Neural crest cell (in vitro differentiated cells): Measurements from ENCODE around the gene FAM217A. TPM values are rescaled to one million over a fixed set of nuclear protein-coding genes. Genes with fewer than 3 reads are reported as not detected.

ENCODE experiments used
- DNase-seq: peaks from one replicate; pipeline ENCODE4 v3.0.0; 2021; ENCODE audit warnings: low read depth, mixed read lengths, low spot score
- H3K27ac Mint-ChIP-seq: one replicate; pipeline ENCODE4 v1.8.0; 2021; ENCODE audit warnings: mild to moderate bottlenecking, mixed read lengths; ENCODE audit not compliant: unreplicated experiment
- H3K27me3 Mint-ChIP-seq: 2 replicates; pipeline ENCODE4 v1.8.0; 2021; ENCODE audit warnings: low read depth, mild to moderate bottlenecking, mixed read lengths
- H3K36me3 Mint-ChIP-seq: 2 replicates; pipeline ENCODE4 v1.8.0; 2021; ENCODE audit warnings: low read depth, mild to moderate bottlenecking, mixed read lengths
- H3K4me1 Mint-ChIP-seq: 2 replicates; pipeline ENCODE4 v1.8.0; 2021; ENCODE audit warnings: mixed read lengths
- H3K4me3 Mint-ChIP-seq: one replicate; pipeline ENCODE4 v1.8.0; 2021; ENCODE audit warnings: mild to moderate bottlenecking, mixed read lengths
- H3K9me3 Mint-ChIP-seq: 2 replicates; pipeline ENCODE4 v1.8.0; 2021; ENCODE audit warnings: mixed read lengths
- total RNA-seq: library from RNA; stranded (reverse); gene quantifications from 2 replicates; pipeline ENCODE4 v1.2.1, GENCODE V29; 2021
- TF ChIP-seq, protein P1 (sequence below): fragments of 200-600 bp; sonication (generic); conservative IDR thresholded peaks from 2 replicates; pipeline ENCODE4 v1.5.0; 2021; ENCODE audit warnings: antibody characterized with exemption, mild to moderate bottlenecking

The FAM217A gene
- total RNA-seq, 1 donor from 2014 or later, result not detected

DNA sequence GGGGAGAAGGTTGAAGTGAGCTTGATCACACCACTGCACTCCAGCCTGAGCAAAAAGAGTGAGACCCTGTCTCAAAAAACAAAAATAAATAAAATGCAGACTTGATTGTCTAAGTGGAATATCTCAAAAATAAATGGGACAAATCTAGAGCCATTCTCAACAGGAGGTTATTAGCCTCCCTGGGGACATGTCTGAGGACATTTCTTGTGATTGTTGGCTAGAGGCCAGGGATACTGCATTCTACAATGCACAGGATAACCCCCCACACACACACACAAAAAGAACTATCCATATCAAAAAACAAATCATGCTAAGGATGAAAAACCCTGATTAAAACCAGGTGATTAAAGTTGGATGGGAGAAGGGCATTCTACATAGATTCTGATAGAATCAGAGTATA, 37.5 kb downstream of the FAM217A start:
- H3K4me1 Mint-ChIP-seq, result peaks cover 4% of the 10 kb centered on the region
- no peak for DNase-seq
- TF ChIP-seq, protein P1, sequence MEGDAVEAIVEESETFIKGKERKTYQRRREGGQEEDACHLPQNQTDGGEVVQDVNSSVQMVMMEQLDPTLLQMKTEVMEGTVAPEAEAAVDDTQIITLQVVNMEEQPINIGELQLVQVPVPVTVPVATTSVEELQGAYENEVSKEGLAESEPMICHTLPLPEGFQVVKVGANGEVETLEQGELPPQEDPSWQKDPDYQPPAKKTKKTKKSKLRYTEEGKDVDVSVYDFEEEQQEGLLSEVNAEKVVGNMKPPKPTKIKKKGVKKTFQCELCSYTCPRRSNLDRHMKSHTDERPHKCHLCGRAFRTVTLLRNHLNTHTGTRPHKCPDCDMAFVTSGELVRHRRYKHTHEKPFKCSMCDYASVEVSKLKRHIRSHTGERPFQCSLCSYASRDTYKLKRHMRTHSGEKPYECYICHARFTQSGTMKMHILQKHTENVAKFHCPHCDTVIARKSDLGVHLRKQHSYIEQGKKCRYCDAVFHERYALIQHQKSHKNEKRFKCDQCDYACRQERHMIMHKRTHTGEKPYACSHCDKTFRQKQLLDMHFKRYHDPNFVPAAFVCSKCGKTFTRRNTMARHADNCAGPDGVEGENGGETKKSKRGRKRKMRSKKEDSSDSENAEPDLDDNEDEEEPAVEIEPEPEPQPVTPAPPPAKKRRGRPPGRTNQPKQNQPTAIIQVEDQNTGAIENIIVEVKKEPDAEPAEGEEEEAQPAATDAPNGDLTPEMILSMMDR, result no peak
- H3K9me3 Mint-ChIP-seq, result no peaks in the 10 kb centered on the region
- H3K27me3 Mint-ChIP-seq, result no peaks in the 10 kb centered on the region
- H3K36me3 Mint-ChIP-seq, result peaks cover 14% of the 10 kb centered on the region
- peak overlapping the region; percentile 32 for H3K27ac Mint-ChIP-seq
- no peak overlapping the region for H3K4me3 Mint-ChIP-seq

DNA sequence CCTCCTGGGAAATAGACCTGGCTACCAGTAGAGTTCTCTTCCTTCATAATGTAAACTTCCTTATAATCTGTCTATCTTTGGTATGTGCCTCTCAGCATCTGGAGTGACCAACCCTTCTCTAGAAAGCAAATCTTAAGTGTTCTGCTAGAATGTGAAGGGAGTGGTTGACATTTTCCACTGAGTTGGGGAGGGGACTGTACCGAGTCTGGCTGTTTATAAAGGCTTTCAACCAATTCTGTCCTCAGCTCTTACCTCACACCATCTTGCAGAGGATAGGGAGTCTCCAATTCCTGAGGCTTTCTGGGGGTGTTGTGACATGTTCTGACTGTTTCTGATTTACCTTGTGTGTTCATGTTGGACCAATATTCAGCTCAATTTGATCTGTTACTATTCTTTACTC, 39.6 kb downstream of the FAM217A start:
- Mint-ChIP-seq H3K36me3 (peaks cover 14% of the 10 kb centered on the region), H3K27ac (no peak overlapping the region), H3K4me3 (no peak overlapping the region), H3K4me1 (peaks cover 4% of the 10 kb centered on the region), H3K27me3 (no peaks in the 10 kb centered on the region), H3K9me3 (no peaks in the 10 kb centered on the region)
- DNase-seq, result no peak
- TF ChIP-seq, protein P1, result no peak

DNA sequence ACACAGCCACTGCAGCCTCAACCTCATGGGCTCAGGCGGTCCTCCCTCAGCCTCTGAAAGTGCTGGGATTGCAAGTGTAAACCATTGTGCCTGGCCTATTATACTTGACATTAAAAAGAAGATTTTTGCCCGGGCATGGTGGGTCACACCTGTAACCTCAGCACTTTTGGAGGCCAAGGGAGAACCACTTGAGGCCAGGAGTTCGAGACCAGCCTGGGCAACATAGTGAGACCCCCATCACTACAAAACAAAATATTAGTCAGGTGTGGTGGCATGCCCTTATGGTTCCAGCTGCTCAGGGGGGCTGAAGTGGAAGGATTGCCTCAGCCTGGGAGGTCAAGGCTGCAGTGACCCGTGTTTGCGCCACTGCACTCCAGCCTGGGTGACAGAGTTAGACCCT, 42.4 kb downstream of the FAM217A start:
- peaks cover 13% of the 10 kb centered on the region for H3K4me1 Mint-ChIP-seq

DNA sequence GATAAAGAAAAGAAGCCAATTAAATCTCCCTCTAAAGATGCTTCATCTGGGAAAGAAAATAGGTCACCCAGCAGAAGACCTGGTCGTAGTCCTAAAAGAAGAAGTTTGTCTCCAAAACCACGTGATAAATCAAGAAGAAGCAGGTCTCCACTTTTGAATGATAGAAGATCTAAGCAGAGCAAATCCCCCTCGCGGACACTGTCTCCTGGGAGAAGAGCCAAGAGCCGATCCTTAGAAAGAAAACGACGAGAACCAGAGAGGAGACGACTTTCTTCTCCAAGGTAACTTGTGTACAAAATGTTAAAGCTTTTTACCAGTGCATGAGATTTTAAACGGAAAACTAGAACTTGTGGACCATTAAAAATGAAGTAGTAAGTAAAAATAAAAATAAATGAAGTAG, 46.5 kb downstream of the FAM217A start:
- Mint-ChIP-seq H3K27ac (no peak overlapping the region), H3K4me1 (peaks cover 21% of the 10 kb centered on the region), H3K9me3 (no peaks in the 10 kb centered on the region), H3K36me3 (peaks cover 17% of the 10 kb centered on the region), H3K4me3 (no peak overlapping the region), H3K27me3 (no peaks in the 10 kb centered on the region)
- no peak for DNase-seq
- TF ChIP-seq, protein P1, result no peak

More for the DNA sequence above, 42.4 kb downstream of the FAM217A start:
- H3K27ac Mint-ChIP-seq, result peak overlapping the region; percentile 36
- peaks cover 17% of the 10 kb centered on the region for H3K36me3 Mint-ChIP-seq
- TF ChIP-seq, protein P1, result no peak
- no peaks in the 10 kb centered on the region for H3K9me3 Mint-ChIP-seq
- no peak for DNase-seq
- H3K4me3 Mint-ChIP-seq, result no peak overlapping the region
- H3K27me3 Mint-ChIP-seq, result no peaks in the 10 kb centered on the region

DNA sequence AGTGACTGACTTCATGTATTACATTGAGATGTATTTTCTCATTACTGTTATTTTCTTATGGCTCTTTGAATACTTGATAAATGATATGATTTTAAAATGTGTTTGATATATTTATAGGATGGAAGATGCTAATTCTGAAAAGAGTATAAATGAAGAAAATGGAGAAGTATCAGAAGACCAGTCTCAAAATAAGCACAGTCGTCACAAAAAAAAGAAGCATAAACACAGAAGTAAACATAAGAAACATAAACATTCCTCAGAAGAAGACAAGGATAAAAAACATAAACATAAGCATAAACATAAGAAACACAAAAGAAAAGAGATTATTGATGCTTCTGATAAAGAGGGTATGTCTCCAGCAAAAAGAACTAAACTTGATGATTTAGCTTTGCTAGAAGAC, 47.5 kb downstream of the FAM217A start:
- no peak overlapping the region for H3K27ac Mint-ChIP-seq
- H3K36me3 Mint-ChIP-seq, result peaks cover 24% of the 10 kb centered on the region
- no peak for DNase-seq
- TF ChIP-seq, protein P1, result no peak
- no peaks in the 10 kb centered on the region for H3K27me3 Mint-ChIP-seq
- no peak overlapping the region for H3K4me3 Mint-ChIP-seq
- peaks cover 28% of the 10 kb centered on the region for H3K4me1 Mint-ChIP-seq
- H3K9me3 Mint-ChIP-seq, result no peaks in the 10 kb centered on the region

DNA sequence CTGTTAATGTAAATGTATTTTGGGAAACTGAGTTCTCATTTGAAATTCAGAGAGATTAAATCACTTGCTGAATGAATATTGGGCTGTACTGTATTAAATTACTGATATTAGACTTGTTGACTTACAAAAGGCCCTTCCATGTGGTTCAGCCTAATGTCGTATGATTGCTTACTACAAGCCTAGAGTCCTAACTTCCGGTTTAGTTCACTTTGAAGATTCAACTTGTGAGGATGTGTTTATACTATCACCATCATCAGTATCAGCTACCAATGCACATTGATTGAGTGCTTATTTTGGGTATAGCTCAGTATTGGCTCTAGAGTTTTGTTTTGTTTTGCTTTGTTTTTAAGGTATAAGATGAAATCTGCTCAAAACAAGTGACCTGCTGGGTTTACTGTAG, 48.3 kb downstream of the FAM217A start:
- Mint-ChIP-seq H3K4me1 (peaks cover 30% of the 10 kb centered on the region), H3K36me3 (peaks cover 24% of the 10 kb centered on the region), H3K27me3 (no peaks in the 10 kb centered on the region), H3K4me3 (no peak overlapping the region), H3K9me3 (no peaks in the 10 kb centered on the region), H3K27ac (no peak overlapping the region)
- no peak for DNase-seq
- TF ChIP-seq, protein P1, result no peak
